ENCODE results near the gene FAM234A.
A peak's percentile ranks its signal among the peaks of the same experiment; 100 is the strongest.

The FAM234A gene

DNA sequence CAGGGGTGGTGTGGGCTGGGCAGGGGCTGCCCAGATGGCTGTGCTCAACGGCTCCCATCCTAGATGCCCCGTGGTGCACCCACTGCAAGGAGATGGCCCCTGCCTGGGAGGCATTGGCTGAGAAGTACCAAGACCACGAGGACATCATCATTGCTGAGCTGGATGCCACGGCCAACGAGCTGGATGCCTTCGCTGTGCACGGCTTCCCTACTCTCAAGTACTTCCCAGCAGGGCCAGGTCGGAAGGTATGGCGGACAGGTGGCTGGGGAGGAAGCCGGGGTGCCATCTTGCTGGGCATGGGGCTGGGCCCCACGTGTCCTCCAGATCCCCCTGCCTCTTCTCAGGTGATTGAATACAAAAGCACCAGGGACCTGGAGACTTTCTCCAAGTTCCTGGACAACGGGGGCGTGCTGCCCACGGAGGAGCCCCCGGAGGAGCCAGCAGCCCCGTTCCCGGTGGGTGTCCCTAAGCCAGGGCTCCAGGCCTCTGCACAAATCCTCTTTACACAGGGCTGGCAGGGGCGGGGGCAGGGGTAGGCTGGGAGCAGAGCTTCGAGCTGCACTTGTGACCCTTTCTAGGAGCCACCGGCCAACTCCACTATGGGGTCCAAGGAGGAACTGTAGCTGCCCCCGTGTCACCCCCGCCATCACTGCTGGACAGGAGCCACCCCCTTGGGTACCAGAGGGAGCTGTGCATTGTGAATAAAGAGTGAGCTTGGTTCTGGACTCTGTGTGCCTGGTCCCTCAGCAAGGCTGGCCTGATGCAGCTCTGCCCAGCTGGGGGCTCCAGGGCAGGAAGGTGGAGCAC, 52.1 kb downstream of the FAM234A start:
- no peak for DNase-seq (ENCODE audit: low read depth)
- no peak overlapping the region for H3K4me3 ChIP-seq (ENCODE audit: control insufficient read depth, low read depth, low read length)
- TF ChIP-seq, protein P1, sequence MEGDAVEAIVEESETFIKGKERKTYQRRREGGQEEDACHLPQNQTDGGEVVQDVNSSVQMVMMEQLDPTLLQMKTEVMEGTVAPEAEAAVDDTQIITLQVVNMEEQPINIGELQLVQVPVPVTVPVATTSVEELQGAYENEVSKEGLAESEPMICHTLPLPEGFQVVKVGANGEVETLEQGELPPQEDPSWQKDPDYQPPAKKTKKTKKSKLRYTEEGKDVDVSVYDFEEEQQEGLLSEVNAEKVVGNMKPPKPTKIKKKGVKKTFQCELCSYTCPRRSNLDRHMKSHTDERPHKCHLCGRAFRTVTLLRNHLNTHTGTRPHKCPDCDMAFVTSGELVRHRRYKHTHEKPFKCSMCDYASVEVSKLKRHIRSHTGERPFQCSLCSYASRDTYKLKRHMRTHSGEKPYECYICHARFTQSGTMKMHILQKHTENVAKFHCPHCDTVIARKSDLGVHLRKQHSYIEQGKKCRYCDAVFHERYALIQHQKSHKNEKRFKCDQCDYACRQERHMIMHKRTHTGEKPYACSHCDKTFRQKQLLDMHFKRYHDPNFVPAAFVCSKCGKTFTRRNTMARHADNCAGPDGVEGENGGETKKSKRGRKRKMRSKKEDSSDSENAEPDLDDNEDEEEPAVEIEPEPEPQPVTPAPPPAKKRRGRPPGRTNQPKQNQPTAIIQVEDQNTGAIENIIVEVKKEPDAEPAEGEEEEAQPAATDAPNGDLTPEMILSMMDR (conservative IDR thresholded peaks at IDR 0.05; ENCODE audit: control insufficient read depth, insufficient read depth, low read depth, low read length): no peak

DNA sequence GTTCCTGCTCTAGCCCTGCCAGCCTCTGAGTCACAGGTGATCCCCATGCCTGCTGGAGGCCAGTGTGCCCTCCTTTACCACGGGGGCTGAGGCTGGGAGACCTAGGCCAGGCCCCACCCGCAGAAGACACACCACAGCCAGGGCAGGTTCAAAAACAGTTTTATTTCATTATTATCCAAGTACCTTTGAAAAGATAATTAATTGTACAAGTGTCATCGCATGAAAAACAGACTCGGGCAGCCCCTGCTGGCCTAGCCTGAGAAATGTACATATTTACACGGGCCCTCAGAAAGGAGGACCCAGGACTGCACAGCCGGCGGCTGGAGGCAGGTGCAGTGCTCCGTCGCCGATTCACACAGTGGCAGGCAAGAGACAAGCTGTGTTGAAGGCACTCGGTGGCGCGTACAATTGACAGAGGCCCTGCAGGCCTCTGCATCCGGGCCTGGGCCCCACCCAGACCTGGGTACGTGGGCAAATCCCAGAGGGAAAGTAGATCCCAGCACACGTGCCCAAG, 52.7 kb downstream of the FAM234A start:
- no peak overlapping the region for H3K4me3 ChIP-seq (ENCODE audit: control insufficient read depth, low read depth, low read length)
- no peak for DNase-seq (ENCODE audit: low read depth)
- TF ChIP-seq, protein P1 (conservative IDR thresholded peaks at IDR 0.05; ENCODE audit: control insufficient read depth, insufficient read depth, low read depth, low read length): peak; percentile 8

DNA sequence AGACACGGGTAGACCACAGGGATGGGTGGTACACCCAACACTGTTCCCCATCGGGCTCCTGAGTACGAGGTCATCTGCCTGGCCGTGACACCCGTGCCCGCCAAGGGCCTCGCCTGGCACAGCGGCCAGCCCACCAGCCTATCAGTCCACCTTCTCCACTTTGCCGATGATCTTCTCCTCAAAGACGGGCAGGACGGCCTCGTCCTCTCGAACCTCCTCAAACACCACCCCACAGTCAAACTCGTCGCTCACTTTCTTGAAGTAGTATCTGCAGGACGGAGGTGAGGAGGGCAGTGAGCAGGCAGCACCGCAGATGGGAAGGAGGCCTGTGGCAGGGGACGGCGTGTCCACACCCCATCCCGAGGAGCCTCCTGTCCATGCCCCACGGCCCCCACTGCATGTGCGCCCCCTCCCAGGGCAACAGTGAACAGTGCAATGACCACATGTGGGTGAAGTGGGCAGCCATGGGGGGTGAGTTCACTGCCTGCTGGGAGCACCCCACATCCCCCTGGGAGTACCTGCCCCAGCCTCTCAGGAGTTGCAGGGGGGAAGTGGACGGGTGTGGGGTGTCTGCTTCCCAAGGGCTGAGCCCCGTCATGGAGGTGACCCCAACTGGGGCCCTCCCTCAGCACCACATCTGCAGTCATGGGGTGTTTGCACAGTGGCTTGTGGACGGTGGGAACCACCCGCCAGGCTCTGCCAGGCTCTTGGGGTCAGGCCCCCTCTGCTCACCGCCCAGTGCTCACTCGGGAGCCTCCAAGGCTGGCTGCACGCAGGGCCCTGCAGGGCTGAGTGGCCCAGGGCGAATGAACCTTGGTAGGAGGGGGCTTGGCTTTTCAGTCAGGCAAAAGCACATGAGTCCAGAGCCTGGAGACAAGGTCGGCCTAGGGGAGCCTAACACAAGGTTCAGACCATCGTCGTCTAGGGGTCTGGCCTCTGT, 53.6 kb downstream of the FAM234A start:
- H3K4me3 ChIP-seq (ENCODE audit: control insufficient read depth, low read depth, low read length): no peak overlapping the region
- TF ChIP-seq, protein P1 (conservative IDR thresholded peaks at IDR 0.05; ENCODE audit: control insufficient read depth, insufficient read depth, low read depth, low read length): no peak
- no peak for DNase-seq (ENCODE audit: low read depth)

DNA sequence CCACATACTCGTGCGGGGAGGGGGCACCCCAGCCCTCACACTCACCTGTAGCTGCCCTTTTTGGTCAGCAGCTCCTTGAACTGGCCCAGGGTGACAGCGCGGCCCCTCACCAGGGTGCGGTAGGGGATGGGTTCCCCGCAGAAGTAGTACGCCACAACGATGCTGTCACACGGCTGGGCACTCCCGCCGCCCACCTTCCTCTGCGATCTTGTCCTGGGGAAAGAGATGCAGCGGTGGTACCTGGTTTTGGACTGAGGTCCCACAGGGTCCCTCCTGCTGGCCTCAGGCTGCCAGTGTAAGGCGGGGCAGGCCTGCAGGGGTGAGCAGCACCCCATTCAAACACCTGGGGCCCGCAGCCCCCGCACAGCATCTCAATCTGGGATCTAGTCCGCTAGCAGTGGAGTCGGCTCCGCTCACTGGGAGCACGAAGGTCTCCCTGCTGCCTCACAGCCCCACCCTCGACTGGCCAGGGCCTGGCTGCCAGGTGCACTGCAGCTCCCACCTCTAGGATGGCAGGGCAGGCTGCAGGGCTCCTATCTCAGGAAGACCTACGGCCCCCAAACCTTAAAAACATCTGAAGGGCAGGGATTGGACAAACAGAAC, 54.9 kb downstream of the FAM234A start:
- TF ChIP-seq, protein P1 (conservative IDR thresholded peaks at IDR 0.05; ENCODE audit: control insufficient read depth, insufficient read depth, low read depth, low read length): no peak
- no peak for DNase-seq (ENCODE audit: low read depth)
- no peak overlapping the region for H3K4me3 ChIP-seq (ENCODE audit: control insufficient read depth, low read depth, low read length)

DNA sequence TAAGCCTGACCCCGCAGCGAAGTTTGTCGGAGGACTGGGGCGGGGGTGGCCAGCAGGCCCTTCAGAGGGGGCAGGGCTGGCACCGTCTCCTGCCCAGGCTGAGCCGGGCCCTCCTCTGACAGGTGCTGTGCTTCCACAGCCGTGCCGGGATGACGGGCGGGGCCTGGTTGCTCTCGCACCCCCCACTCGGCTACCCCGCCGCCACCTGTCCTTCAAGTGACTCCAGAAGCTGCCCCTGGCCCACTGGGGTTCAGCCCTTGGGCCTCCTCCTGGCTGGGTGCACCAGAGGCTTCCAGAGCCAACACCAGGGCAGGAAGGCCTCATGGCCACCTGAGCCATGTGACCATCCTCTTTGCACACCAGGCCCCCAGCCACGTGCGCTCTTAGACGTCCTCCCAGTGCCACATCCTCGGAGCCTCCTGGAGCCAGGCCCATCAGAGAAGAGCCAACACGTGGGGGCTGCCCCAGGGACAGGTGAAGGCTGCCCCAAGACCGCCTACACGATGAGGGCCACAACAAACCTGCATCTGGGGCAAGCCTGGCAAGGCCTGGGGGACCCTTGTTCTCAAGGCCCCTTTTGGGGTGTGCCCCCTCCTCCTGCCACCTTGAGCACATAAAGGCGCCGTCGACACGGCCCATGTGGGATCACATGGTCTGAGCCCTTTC, 55.5 kb downstream of the FAM234A start:
- no peak overlapping the region for H3K4me3 ChIP-seq (ENCODE audit: control insufficient read depth, low read depth, low read length)
- no peak for DNase-seq (ENCODE audit: low read depth)
- TF ChIP-seq, protein P1 (conservative IDR thresholded peaks at IDR 0.05; ENCODE audit: control insufficient read depth, insufficient read depth, low read depth, low read length): no peak
